Mammary epithelial cell (primary cell): ENCODE measurements around the gene TNIK.

Experiments used
- EZH2 ChIP-seq: IDR thresholded peaks from 2 replicates; pipeline ENCODE4 v1.6.1; 2012; ENCODE audit warnings: low read length, inconsistent platforms, borderline replicate concordance
- TF ChIP-seq, protein P1 (sequence below), 2 donors: IDR thresholded peaks in 1 of 2; conservative IDR thresholded peaks in 1 of 2; 2 replicates each; pipeline ENCODE4 v1.5.1; 2011 to 2012; ENCODE audit warnings: inconsistent platforms in 2 of 2, low read length in 2 of 2, mild to moderate bottlenecking in 2 of 2, control low read depth in 1 of 2, low read depth in 1 of 2; ENCODE audit not compliant: insufficient read depth in 1 of 2; ENCODE audit errors: extremely low read depth in 1 of 2

DNA sequence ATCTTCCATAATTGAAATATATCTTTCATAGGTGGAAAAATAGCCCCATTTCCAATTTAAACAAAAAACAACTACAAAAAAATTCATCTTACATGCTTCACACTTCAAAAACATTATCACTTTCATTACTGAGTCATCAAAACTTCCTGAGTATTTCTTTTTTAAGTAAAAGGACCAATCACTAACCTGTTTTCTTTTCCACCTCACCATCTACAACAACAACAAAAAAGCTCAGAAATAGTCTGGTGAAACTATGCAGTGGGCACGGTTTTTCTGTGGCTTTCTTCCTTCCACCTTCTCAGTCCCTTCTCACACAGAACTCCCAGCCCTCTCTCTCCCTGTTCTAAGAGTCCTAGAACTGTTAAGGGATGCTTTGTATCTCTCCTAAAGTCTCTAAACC lies 20.3 kb upstream of the TNIK start:
- no peak for TF ChIP-seq EZH2
- TF ChIP-seq, protein P1, sequence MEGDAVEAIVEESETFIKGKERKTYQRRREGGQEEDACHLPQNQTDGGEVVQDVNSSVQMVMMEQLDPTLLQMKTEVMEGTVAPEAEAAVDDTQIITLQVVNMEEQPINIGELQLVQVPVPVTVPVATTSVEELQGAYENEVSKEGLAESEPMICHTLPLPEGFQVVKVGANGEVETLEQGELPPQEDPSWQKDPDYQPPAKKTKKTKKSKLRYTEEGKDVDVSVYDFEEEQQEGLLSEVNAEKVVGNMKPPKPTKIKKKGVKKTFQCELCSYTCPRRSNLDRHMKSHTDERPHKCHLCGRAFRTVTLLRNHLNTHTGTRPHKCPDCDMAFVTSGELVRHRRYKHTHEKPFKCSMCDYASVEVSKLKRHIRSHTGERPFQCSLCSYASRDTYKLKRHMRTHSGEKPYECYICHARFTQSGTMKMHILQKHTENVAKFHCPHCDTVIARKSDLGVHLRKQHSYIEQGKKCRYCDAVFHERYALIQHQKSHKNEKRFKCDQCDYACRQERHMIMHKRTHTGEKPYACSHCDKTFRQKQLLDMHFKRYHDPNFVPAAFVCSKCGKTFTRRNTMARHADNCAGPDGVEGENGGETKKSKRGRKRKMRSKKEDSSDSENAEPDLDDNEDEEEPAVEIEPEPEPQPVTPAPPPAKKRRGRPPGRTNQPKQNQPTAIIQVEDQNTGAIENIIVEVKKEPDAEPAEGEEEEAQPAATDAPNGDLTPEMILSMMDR (conservative IDR thresholded peaks at IDR 0.05 in 1 of 2, IDR thresholded peaks at IDR 0.05 in 1 of 2; ENCODE audit: extremely low read depth in 1 of 2, insufficient read depth in 1 of 2, low read depth in 1 of 2, low read length in 2 of 2): no peak
